ENCODE measurements around the gene WDR48.

The WDR48 gene

DNA sequence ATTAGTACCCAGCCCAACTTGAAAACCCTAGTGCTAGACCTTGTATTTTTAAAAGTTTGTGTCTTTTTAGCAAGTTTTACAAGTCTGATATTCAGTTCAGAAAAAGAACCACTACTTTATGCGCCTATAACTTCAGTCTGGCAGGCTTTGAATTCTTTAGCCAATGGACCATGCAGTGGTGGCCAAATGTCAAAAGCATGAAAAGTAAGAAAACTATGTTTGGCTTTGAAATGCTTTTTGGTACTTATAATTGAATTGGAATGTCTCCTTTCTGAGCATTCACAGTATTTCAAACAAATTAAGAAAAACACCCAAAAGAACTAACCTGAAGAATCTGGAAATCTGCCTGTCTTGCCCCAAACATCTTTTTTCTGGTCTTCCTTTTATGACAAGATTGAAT is 12.8 kb downstream of the WDR48 start:
- DNase-seq (ENCODE audit: low spot score): no peak

DNA sequence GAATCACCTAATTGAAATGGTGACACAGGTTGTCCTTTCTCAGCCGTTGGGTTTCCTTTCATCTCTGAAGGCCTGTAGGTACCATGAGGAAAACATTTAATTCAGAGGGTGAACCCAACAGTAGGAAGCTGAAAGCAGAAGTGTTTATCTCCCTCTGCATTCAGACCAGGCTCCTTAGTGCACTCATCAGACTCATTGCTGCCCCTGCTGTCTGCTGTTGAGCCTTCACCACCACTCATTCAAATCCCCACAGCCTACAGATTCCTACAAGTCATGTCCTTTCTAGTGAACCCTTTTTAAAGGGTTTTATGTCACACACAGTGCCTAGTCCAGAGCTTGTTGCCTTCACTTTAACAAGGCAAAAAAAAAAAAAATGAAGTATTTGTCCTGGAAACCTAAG is 13.4 kb downstream of the WDR48 start:
- peak; percentile 83 for DNase-seq (ENCODE audit: low spot score)

GRCh38 chr3:39067286-39067685 is 15.5 kb downstream of the WDR48 start:
- DNase-seq (ENCODE audit: low spot score): no peak

DNA sequence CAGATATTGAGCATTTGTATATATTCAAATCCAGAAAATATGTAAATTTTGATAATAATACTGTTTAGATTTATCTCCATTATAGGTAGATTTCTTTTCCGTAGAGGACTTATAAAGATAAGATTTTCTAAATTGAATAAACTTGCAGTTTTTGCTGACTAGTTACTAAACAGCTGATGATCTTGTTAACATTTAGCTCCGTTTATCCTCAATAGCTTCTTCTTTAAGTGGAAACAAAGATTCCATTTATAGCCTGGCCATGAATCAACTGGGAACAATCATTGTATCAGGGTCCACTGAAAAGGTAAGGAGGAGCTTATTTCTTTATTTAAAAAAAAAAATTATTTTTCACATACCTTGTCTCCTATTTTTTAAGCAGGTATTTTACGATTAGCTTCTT is 16.7 kb downstream of the WDR48 start:
- no peak for DNase-seq (ENCODE audit: low spot score)

- DNase-seq (ENCODE audit: low spot score): no peak
Observed at GRCh38 chr3:39075910-39076309, 24.1 kb downstream of the WDR48 start.

DNA sequence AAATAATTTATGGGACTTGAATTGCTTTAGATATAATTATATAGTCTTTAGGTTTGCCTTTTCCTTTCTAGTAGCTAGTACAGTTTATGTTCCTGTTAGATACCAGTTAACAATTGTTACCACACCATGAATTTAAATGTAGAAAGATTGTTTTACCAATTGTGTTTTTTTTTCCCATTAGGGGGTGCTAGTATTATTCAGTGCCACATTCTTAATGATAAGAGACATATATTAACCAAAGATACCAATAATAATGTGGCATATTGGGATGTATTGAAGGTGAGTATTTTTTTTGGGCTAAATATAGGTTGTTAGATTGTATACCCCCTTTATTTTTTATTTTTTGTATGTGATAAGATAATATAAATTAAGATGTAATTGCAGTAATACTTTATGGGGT is 27.7 kb downstream of the WDR48 start:
- DNase-seq (ENCODE audit: low spot score): peak; percentile 20

GRCh38 chr3:39080026-39080425 is 28.2 kb downstream of the WDR48 start:
- no peak for DNase-seq (ENCODE audit: low spot score)

- DNase-seq (ENCODE audit: low spot score): no peak
Observed at GRCh38 chr3:39082666-39083313, 31.0 kb downstream of the WDR48 start.

DNA sequence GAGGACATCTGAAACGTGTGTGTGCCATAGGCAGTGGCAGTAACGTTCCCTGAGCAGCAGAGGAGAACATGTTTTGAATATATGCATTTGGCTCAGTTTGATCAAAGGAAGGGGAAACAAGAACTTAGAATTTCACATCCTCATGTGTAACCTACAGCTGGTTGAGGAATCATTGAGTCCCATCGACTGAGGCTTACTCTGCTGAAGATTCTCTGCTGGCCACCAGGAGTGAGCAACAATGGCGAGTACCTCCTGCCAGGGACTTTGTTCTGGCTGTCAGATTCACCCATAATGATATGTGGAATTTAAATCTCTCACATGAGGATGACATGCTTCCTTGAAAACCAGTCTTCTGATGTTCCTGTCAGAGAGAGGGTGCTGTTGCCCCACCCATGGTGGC is 34.3 kb downstream of the WDR48 start:
- DNase-seq (ENCODE audit: low spot score): peak; percentile 80

GRCh38 chr3:39088456-39088855 is 36.6 kb downstream of the WDR48 start:
- DNase-seq (ENCODE audit: low spot score): no peak

- DNase-seq (ENCODE audit: low spot score): no peak
Observed at GRCh38 chr3:39088889-39089288, 37.1 kb downstream of the WDR48 start.

- DNase-seq (ENCODE audit: low spot score): no peak
Observed at GRCh38 chr3:39090922-39091321, 39.1 kb downstream of the WDR48 start.

DNA sequence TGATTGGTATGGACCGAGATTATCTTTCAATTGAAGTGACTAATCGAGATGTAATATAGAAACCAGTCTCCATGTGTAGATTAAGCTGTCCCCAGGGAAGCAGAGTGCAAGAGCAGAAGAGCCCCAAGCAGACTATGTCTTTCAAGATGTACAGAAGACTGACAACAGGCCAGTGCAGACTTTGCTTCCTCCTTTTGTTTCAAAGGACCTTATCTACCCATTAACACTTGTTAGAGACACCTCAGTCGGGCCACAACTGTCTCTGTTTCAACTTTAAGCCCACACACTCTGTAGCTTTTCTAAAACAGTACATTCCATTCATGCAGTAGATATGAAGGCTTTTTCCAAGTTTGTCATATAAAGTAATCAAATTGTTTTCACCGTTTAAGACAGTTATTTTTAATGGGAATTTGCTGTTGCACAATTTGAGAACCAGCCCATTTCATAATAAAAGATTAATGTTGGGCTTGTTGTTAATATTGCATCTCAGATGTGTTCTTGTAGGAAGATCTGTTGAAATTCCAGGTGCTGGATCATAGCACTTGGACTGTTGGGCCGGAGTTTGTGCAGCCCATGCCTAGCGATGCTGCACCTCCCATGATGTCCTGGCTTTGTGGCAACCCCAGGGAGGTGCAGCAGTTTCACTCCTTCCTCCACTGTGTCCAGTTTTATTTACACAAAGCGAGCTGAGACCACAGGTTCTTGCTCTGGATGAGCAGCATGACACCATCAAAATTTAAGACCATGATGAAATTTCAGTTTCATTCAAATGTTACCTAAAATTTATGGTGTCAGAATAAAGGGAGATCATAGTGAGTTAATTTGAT is 43.2 kb downstream of the WDR48 start:
- no peak for DNase-seq (ENCODE audit: low spot score)

GRCh38 chr3:39095778-39096177 is 44.0 kb downstream of the WDR48 start:
- DNase-seq (ENCODE audit: low spot score): no peak

DNA sequence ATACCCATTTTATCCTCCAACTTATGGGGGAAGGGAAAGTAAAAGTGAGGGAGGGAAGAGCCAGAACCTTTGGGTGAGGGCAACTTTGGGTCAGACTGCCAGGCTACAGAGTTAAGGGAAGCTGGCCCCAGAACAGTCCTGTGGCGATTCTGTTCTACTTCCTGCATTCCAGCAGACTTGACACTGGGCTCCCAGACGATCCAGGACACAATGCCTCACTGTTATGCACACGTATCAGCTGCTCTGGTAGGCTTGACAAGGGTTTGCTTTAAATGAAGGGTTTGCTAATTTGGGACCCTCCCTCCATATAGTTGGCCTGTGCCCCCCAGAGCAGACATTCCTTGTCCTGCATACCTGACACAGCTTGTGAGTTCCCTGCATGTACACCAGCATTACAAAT is 45.0 kb downstream of the WDR48 start:
- no peak for DNase-seq (ENCODE audit: low spot score)

GRCh38 chr3:39097716-39098472 is 46.1 kb downstream of the WDR48 start:
- no peak for DNase-seq (ENCODE audit: low spot score)

DNA sequence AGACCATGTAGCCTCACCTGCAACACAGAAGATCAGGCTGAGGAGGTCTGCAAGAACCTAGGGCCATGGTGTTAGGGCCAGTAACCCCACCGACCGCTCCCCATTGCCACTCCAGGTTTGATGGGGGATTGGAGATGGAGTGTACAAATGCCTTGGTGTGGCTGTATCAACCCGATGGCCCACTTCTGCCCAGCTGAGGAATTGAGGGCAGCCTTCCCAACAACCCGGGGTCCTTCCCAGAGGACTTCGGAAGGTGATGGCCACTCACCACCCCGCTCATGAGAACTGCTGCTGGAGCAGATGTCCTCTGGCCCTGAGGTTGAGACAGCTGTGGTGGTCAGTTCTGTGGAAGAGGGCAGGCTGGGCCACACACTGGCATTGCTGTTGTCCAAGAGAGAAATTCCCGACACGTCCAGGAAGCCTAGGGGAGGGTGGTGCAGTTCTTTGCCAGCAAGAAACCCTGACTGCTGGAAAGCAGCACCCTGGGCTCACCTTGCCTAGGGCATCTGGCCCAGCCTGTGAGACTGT is 46.7 kb downstream of the WDR48 start:
- DNase-seq (ENCODE audit: low spot score): no peak

- DNase-seq (ENCODE audit: low spot score): no peak
Observed at GRCh38 chr3:39099242-39099641, 47.4 kb downstream of the WDR48 start.

DNA sequence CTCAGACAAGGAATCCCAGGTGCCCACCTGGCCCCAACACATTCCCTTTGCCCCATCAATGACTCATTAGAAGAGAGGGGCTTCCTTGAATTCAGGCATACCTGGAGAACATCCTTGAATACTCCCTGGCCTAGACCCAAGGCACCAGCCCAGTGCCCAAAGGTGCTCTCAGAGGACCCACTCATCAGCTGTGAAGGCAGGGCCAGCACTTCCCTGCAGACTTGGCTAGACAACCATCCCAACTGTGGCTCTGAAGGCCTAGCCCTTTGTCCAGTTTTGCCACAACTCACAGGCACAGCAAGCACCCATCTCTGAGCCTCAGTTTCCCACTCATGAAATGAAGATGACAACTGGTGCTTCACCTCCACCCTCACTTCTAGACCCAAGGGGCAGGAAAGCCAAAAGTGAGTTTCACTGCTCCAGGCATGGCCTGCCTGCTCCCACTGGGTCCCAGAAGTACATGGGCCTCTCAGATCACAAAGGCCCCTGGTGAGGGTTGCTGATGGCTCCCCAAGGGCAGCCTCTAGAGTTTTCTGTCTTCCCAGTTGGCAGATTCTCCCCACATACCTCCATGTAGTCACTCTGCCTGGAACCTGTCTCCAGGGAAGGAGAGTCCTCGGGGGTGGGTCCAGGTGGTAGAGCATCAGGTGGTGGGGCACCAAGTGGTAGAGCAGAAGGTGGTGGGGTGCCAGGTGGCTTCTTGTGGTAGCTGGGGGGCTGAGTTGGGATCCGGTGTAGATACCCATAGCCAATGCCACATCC is 48.1 kb downstream of the WDR48 start:
- DNase-seq (ENCODE audit: low spot score): no peak

DNA sequence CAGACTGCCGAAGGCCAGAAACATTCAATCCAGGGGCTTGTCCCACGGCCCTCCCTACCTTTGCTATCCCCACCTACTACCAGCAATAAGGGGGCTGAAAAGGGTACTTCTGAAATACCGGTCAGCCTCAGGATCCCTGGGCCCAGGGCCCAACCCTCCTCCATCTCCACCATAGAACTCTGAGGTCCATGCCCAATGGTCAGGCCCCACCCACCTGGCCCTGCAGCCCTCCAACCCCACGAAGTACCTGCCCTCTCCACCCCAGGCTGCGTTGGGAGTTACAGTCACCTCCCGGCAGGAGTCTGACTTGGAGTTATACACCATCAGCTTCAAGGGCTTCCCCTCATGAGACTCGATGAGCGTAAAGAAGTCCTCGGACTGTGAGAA is 48.7 kb downstream of the WDR48 start:
- no peak for DNase-seq (ENCODE audit: low spot score)

- peak; percentile 76 for DNase-seq (ENCODE audit: low spot score)
Observed at GRCh38 chr3:39101022-39101689, 49.3 kb downstream of the WDR48 start.
